GM19468 (cell line): ENCODE results near the gene ARHGAP28.

Source experiments
- ATAC-seq: cut with Tn5 transposase; IDR thresholded peaks from one replicate; pipeline ENCODE4 v1.9.1; 2021; ENCODE audit warnings: mild to moderate bottlenecking, moderate library complexity, moderate number of reproducible peaks; ENCODE audit not compliant: unreplicated experiment; ENCODE audit errors: extremely low read depth

Gene ARHGAP28

DNA sequence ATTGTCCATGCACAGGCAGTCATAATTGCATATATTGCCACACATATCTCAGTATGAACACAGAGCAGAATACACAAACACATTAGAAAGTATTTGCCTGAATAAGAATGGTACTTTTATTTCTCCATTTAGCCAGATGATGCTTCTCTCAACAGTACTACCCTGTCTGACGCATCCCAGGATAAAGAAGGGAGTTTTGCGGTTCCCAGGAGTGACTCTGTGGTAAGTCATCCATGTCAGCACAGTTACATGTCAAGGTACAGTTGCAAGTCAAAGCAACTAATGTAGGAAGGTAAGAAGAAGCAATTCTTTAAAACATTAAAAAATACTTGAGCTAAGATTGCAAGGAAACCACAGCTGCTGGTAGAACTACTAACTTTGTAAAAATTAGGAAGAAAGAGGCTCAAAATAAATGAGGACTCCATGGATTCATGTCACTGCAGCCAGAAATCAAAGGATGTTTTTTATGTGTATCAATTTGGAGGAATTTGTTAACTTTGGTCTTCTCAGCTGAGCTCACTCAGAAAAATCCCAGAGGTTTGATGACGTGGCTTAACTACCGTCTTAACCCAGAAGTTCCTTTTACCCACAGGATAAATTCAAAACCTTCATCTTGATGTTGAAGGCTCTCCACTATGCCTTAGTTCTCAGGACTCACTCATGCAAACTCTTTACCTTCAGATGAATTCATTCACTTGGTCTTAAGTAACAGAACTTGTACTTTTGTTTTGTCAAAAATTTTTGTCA lies 130.3 kb downstream of the ARHGAP28 start:
- no peak for ATAC-seq

DNA sequence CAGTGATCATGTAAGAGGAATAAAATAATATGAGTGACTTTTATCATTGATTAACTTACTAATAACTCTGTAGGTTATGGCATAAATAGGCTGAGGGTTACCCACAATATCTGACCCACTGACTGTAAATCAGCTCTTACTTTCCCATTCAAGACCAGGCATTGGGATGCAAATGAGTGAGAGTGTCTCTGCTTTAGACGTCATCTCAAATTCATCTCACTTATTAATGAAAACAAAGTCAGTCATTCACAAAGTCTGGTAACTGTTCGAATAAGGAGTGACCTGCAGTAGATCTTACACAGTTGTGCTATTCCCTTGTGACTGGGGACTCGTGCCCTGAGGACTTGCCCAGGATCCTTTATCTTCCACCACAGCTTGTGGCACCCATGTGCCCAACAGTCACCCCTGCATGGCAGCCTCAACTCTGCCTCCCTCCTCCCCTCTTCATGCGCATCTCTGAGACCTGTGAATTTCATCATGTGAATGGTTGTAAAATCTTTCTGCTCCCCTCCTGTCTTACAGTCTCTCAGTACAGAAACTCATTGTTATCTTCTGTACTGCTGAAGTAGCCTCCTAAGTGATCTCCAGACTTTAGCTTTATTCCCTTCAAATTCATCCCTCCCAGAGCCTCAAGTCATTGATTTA lies 131.4 kb downstream of the ARHGAP28 start:
- ATAC-seq = no peak

DNA sequence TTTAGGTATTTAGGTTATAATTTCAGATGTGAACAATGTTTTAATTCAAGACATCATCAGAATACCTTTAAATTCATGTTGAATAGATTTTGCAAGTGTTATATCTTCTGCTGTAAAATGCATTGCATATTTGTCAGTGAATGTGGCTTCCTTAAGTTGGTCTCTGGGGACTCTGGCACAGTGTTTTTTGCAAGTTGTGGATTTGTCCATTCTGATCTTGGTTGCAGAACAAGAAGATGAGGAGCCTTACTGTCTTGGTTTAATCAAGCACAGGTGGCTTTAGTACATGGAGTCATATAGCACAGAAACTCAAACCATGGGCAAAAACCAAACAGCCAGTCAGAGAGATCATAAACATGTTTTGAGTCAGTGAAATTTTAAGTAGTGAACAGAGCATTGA lies 135.7 kb downstream of the ARHGAP28 start:
- ATAC-seq = no peak

DNA sequence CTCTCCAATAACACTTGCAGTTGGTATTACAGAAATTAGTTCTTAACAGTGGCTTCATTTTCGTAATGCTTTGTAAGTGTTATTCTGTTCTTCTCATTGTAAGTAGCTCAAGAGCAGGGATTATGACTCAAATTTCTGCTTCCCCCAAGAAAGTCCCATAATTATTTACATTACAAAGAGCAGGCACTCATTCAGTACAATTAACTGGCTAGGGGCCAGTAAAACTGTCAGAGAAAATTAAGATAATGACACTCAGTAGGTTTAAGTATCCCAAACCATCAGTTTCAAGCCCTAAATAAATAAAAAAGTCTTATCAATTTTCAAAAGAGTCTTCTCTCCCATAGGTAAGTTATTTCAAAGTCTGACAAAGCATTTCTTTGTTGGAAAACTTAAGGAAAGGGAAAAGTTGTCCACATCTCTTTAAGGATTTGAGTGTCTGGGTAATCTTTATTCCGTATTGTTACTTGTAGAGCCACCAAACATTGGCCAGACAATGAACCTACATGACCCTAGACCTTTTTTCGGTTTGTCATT lies 137.1 kb downstream of the ARHGAP28 start:
- no peak for ATAC-seq

DNA sequence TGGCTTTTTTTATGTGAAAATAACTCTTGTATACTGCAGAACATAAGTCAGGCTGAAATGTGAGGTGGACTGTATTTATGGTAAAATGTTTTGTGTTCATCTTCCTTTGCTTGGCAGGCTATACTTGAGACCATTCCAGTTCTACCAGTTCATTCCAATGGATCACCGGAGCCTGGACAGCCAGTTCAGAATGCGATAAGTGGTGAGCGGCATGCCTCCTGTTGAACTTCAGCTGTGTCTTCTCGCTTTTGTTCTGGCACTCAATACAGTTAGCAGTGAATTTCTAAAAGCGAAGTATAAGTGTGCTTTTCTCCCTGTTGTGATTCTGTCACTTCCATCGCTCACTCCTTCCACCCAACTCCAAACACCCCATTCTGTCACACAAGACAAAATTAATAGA lies 138.5 kb downstream of the ARHGAP28 start:
- ATAC-seq = no peak

DNA sequence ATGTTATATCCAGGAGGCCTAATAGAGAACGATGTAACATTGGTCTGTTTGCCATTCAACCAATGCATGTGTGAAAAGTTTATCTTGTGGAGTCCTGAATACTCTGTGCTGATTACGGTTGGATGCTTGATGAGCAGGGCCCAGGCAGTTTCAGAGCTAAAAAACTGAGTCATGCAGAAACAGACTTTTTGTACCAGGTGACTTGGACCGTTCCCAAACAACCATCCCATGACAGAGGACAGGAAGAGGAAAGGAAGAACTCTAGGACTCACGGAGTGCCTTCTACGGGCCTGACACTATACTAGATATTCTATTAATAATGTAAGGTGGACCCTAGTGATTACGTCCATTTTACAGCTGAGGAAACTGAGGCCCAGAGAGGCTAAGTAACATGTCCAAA lies 142.1 kb downstream of the ARHGAP28 start:
- no peak for ATAC-seq

DNA sequence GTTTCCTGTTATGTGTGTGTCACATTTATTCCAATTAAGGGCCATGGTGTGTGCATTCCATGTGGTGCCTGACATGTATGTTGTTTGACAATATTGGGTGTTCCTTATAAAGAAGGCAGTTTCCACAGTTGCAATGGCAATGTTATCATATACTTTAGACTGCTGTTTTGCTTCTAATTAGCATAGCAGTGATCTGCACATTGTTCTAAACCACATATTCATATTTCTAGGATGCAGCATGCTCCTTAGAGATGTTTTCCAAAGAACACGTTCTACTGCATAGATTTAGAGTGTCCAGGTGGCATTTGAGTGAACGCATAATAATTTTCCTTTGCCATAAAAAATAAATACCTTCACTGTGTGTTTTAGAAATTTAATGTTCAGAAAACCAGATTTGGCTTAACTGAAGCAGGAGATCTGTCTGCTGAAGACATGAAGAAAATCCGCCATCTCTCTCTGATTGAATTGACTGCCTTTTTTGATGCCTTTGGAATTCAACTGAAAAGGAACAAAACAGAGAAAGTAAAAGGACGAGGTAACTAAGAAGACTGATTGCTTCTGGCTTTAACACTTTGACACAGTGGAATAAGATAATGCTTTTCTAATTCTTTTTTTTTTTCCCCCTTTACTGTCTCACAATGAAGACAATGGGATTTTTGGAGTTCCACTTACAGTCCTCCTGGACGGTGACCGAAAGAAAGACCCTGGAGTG lies 143.7 kb downstream of the ARHGAP28 start:
- ATAC-seq = no peak

DNA sequence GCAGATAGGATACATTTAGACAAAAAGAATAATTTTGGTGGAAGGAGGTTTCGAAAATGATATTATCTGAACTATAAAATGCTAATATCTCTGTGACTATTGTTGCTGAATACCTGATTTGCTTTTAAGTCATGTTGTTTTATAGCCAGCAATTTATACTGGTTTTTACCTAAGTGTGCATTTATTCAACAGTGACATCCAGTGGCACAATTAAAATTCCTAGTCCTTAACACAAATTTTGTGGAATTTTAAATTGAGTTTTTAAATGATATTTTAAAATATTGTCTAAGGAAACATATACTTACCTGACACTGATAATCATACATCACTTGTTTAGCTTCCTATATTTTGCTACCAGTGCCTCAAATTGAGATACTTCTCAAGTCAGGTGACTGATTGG lies 144.8 kb downstream of the ARHGAP28 start:
- no peak for ATAC-seq

DNA sequence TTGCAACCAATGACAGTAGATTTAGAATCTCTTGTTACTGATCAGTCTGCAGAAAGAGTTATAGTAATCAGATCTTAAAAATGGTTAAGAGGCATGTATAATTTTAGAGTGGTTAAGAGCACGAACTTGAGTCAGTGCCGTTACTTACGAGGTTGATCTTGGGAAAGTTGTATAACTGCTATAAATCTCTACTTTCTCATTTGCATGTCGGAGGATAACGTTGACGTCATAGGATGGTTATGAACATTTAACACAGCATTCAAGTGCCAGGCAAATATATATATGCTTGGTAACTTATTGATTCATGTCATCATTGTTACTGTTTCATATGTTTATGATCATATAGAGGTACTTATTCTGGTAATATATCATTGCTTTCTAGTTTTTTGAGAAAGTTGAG lies 146.2 kb downstream of the ARHGAP28 start:
- ATAC-seq = no peak

DNA sequence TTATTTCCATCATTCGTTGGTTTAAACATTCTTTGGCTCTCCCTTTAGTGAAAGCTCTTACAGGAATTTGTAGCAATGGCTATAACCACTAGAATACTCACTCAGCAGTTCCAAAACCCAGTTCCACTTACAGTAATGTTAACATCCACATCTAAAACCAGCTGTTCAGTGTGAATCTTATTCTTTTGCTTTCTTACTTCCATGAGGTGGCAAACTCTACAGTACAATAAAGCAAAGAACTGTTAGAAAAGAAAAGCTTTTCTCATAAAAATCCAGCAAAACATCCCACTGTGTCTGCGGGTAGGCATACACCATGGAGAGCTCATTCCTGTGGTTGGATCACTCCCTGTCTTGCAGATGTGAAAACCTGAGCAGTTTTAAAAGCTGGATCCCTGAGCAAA lies 147.1 kb downstream of the ARHGAP28 start:
- ATAC-seq = no peak

DNA sequence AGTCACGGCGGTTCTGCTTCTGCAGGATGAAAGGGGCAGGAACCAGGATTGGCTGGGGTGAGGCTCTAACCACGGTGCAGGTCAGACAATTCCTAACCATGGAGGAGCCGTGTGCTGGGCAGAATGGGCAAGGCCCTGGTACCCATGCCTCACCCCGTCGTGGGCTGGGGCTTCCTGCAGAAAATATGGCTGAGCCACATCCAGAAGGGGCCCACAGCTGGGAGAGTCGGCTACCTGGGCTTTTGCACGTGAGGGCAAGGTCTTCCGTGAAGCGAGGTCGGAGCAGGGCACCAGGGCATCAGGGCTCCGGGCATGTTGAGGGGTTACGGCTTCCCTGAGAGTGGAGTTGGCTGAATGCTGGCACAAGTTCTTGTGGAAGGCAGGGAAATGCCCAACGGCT lies 147.8 kb downstream of the ARHGAP28 start:
- ATAC-seq = no peak

DNA sequence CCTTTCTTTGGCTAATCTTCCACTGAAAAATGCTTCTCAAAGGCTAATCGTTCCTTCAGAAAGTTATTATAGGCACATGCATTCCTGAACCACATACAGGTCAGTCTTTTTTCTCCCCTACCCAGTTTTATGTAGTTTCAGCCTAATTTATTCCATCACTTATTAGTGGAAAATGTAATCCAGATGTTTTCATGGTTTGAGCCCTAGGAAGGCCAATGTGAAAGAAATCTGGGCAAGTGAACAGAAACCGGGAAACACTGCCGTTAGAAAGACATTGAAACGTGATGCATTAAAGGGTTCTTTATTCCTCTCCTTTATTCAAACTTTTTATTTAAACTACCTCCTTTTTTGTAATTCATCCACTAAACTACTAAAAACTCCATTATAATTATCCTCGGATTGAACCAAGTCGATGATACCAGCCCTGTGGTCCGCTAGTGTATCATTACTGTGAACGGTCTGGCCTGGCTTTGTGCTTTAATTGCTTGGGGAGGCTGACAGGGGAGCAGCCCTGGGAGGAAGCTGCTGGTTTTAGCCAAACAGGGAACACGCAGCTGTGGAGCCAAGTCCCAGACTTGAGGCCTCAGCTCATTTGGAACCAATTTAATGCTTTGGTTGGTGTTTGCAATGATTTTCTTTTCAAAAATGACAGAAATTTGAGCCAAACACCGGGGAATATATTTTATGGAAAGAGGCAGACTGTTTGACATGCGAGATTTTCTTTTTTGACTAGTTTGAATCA lies 149.2 kb downstream of the ARHGAP28 start:
- no peak for ATAC-seq

DNA sequence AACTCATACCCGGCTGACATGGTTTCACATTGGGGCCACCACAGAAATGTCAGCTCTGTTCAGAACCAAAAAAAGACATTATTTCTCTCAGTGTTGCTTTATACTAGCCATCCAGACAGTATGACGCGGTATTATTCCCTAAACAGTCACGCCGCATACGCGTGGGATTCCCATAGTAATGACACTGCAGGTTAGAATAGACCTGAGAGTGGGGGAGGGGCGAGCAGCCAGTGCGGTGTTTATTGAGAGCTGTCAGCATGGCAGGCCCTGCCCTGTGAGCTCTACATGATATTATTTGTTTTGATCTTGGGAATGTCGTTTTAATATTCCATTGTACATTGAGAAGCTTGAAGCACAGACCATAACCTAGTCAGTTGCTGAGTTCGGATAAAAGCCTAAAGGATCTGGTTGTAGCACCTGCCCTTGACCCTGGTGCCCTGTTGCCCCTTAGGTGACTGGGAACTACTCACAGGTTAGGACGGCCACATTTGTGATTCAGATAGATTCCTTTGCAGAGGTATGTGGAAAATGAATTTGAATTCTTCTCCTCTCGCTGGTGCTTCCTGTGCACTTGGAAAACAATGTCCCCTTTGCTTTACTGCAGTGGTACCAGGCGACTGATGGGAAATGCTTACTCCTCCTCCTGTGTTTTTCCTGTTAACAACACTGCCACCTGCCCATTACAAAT lies 150.1 kb downstream of the ARHGAP28 start:
- ATAC-seq = no peak

DNA sequence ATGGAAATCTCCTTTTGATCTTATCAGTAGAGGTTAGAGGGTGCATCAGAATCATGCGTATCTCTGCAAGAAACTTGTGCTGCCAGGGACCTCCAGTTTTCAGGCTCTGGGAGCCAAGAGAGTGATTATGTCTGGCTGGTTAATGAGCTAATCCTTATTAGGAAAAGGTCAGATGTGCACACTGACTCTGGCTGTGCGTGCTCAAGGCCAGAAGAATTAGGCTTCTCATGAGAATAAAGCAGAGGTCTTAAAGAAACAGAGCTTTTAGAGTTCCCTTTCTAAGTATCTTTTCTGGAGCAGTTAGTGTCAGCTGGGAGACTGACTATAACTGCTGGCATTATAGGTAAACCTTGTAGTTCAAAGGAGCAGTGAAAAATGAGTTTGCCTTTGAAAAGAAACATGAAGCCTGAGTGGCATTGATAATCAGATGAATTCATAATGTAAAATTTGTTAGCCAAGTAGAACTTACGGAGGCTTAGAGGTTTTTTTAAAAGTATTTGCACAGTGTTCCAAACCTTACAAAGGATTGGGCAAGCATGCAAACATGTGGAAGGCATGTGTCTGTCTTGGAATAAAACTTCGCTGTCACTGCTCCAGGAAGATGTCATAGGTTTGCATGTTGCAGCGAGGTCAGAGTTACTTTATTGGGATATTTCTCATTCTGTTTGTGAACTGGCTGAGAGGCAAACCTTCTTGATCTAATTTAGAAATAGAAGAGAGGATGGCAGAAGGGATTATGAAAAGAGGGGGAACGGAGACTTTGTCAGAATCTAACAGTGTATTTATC lies 151.7 kb downstream of the ARHGAP28 start:
- no peak for ATAC-seq

DNA sequence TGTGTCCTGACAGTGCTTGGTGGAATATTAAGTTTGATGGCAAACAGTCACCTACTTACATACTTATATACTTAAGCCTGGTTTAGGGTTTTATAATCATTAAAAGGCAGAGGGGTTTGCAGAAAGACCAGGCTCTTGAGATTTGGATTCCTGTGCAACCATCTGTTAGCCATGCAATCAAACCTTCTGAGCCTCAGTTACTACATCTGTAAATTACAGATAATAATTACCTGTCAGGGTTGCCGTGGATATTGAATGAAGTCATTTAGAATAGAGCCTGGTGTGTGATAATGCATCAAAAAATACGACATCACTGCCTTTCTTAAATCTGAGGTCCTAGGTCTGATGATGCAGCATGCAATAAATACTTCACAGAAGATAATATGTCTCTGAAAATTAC lies 152.9 kb downstream of the ARHGAP28 start:
- ATAC-seq = no peak

DNA sequence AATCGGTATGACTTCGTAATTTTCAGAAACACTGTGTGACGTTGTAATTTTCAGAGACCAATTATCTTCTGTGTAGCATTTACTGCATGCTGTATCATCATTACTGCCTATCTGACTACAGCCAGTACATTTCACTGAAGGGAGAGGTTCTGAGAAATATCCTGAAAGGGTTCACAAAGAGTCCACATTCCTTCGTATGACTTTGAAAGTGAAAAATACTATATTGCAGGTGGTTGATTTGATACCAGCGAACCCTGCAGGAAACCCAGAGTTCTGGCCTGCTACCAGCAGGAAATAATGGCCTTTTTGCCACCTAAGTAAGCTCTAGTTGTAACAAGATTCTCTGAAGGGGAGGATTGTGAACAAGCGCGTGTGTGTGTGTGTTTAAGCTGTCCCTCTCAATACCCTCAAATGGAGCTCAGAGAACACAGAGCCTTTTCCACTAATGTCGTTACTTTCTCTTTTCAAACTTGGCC lies 155.5 kb downstream of the ARHGAP28 start:
- no peak for ATAC-seq

DNA sequence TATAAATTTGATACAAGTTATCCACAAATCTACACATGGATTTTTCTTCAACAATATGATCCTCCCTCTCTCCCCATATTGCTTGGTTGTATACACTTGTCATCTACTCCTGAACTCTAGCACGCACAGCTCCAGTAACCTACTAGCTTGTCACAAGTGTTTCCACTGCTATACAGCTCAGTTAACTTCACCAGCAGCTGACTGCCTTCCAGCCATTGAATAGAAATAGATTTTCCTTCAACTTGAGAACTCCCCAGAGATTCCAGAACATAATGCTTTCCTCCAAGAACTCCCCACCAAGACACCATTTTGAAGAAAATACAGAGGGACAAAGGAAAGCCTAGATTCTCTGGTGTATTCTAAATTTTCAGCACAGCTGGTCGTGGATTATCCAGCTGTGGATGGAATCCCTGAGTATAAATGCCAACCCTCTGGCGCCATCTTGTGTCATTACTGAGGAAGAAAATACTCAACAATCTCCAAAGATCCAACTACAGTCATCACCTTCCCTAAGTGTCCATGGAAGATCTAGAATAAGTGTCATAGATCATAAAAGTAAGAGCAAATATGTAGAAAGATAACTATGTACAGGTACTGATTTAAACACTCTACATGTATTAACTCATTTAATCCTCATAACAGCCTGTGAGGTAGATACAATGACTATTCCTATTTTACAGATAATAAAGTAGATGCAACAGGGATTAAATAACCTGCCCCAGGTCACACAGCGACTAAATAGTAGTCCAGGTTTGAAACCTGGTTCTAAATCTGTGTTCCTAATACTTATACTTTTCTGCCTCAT lies 156.7 kb downstream of the ARHGAP28 start:
- ATAC-seq = no peak

DNA sequence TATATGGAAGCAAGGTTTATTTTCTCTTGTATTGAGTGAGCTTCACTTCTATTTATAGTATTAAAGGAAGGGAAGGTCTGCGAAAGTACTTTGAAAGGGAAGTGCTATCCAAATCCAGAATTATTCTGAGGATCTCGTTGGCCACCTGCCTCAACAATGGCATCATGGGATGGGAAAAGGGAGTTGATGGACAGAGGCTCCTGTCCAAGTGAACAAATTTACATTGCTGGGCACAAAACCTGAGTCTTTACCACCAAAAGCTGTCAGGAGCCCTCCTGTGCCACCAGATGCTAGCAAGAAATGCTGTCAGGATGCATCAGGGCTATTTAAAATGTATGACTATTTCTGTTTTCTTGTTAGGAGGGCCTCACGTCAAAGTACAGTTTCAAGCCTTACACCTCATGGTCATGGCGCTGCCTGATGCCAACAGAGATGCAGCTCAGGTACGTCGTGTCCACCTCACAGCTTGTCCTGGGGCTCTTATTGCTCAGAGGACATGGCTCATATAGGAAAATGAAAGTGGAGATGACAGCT lies 157.3 kb downstream of the ARHGAP28 start:
- no peak for ATAC-seq
